ENCODE data around the gene LRMDA.

The LRMDA gene

DNA sequence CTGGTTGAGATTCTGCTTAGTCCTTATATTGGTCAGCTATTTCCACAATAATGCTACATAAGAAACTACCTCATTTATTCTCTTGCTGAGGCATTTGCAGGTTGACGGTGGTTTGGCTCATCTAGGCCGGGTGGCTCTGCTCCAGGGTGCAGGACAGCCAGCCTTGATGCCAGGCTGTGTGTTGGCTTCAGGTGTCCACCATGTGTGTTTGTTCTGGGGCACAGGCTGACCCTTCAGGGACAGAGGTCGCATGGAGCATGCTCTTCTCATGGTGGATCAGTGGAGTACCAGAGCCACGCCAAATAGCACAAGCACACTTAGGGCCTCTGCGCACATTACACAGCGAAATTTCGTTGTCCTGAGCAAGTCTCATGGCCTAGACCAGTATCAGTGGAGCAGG lies 249.9 kb downstream of the LRMDA start:
- no peak overlapping the region for H3K27ac ChIP-seq
- H3K4me2 ChIP-seq: no peak overlapping the region
- H3K36me3 ChIP-seq: no peaks in the 10 kb centered on the region
- H4K20me1 ChIP-seq: no peaks in the 10 kb centered on the region
- H3K4me3 ChIP-seq: no peak overlapping the region
- H3K9me3 ChIP-seq (replicated peaks in 1 of 11): 0 out of 22 replicates have a peak, but pooled peaks cover 0 to 2% (median 0%) of the 10 kb centered on the region in 11 experiments
- H3K4me1 ChIP-seq: no peaks in the 10 kb centered on the region
- H3K9ac ChIP-seq: no peak overlapping the region
- TF ChIP-seq Cebpa-rat (IDR thresholded peaks at IDR 0.05): no peak
- H3K27me3 ChIP-seq: no peaks in the 10 kb centered on the region

DNA sequence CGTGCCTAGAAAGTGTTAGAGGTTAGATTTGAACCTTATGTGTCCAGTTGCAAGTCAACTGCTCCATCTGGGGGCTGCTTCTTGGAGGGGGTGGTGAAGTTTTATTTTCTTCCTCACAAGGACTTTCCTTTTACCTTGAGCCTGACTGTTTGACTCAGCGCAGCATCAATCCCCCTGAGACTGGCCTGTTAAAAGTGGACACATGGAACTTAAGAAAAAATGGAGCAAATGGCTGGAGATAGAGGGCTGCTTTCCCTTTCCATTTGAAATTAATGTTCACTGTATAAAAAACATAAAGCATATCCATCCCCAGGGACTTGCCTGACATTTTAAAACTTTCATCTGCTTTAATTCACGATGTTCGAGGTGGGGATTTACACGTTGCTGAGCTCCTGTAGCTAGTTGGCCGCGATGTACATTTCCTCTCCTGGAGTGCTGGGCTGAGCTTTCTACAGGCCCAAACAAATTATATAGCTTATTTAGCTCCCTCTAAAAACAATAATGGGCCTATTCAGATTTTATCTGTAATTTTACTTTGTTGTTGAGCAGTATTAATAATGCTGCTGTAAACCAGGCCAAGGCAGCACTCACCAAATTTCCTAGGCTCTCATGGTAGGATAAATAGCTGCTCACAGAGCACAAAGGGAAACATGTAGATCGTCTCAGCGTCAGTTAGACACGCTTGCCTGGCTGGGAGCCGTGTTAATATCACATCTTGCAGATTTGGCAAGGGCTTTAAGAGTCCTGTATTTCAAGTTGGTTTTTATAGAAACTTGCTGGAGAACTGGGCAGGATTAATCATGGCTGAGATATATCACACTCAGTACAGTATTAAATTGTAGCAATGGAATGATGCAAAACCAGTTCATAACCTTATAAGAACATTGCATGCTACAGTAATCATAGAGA lies 251.5 kb downstream of the LRMDA start:
- no peak for TF ChIP-seq Cebpa-rat (IDR thresholded peaks at IDR 0.05)
- no peaks in the 10 kb centered on the region for H3K4me1 ChIP-seq
- H3K9me3 ChIP-seq (replicated peaks in 1 of 11): peaks cover 9 to 17% (median 12%) of the 10 kb centered on the region in 11 experiments; a peak in 20 of 22 replicates
- H3K4me2 ChIP-seq: no peak overlapping the region
- no peaks in the 10 kb centered on the region for H4K20me1 ChIP-seq
- no peaks in the 10 kb centered on the region for H3K27me3 ChIP-seq
- H3K4me3 ChIP-seq: no peak overlapping the region
- H3K36me3 ChIP-seq: no peaks in the 10 kb centered on the region
- H3K9ac ChIP-seq: no peak overlapping the region
- no peak overlapping the region for H3K27ac ChIP-seq

DNA sequence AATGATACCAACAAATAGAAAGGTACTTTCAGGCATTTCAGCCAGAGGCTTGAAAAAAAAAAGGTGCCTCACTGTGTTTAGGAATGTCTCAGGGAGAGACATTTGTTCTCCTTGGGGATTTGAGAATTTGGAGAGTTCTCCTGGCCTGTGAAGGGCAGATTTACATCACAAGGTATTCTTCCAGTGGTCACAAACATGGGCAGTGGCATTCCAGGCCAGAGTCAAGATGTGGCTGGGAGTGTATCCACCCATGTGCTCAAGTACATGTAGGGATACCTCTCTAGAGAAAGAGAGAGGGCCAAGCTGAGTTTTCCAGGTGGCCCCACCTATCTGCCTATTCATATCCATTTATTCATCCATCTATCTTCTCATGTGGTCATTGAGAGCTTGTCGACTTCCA lies 253.8 kb downstream of the LRMDA start:
- H3K4me2 ChIP-seq: no peak overlapping the region
- H3K27me3 ChIP-seq: no peaks in the 10 kb centered on the region
- H3K27ac ChIP-seq: no peak overlapping the region
- H3K9me3 ChIP-seq (replicated peaks in 1 of 11): peaks cover 14 to 27% (median 17%) of the 10 kb centered on the region in 11 experiments; a peak in 20 of 22 replicates
- no peak for TF ChIP-seq Cebpa-rat (IDR thresholded peaks at IDR 0.05)
- H3K9ac ChIP-seq: no peak overlapping the region
- no peaks in the 10 kb centered on the region for H3K36me3 ChIP-seq
- no peaks in the 10 kb centered on the region for H3K4me1 ChIP-seq
- no peak overlapping the region for H3K4me3 ChIP-seq
- no peaks in the 10 kb centered on the region for H4K20me1 ChIP-seq

DNA sequence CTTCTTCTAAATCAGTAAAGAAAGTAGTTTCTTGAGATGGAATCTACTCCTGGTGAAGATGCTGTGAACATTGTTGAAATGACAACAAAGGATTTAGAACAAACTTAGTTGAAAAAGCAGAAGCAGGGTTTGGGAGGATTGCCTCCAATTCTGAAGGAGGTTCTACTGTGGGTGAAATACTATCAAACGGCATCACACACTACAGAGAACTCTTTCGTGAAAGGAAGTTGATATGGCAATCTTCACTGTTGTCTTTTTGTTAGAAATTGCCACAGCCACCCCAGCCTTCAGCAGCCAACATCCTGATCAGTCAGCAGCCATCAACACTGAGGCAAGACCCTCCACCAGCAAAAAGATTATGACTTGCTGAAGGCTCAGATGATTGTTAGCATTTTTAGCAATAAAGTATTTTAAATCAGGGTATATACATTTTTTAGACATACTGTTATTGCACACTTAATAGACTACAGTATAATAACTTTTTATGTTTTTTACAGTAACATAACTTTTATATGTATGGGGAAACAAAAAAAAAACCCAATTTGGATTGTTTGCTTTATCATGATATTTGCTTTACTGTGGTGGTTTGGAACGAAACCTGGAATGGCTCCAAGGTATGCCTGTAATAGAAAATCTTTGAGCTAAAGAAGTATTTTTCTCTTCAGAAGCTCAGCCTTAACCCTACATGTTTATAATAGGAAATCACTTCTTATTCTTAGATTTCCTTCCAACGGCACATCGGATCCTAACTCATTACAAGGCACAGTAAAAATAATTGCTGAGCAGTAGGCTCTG lies 257.3 kb downstream of the LRMDA start:
- H3K9me3 ChIP-seq (replicated peaks in 1 of 11): peaks cover 14 to 27% (median 17%) of the 10 kb centered on the region in 11 experiments; a peak in 20 of 22 replicates
- no peak overlapping the region for H3K27ac ChIP-seq
- H3K27me3 ChIP-seq: no peaks in the 10 kb centered on the region
- no peak overlapping the region for H3K4me3 ChIP-seq
- H3K36me3 ChIP-seq: no peaks in the 10 kb centered on the region
- H3K4me2 ChIP-seq: no peak overlapping the region
- TF ChIP-seq Cebpa-rat (IDR thresholded peaks at IDR 0.05): no peak
- H3K9ac ChIP-seq: no peak overlapping the region
- no peaks in the 10 kb centered on the region for H4K20me1 ChIP-seq
- H3K4me1 ChIP-seq: no peaks in the 10 kb centered on the region

DNA sequence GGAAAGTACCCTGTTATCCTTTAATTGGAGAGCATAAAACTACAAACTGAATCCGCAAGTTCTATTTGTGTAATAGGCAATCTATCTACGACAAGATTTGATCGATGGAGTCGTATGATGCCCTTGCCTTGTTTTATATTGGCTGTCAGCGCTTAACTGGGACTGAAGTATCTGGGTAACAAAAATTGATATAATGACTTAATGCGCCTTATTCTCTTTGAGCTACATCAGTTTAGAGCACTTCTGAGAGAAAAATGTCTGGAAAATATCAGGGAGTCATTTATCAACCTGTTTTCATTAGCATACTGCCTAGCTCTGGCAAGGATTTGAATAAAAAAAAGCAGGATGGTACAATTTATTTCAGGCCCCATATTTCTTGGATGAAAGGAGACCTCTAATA lies 262.1 kb downstream of the LRMDA start:
- Histone ChIP-seq H3K4me2 (no peak overlapping the region), H3K9ac (no peak overlapping the region), H3K9me3 (replicated peaks in 1 of 11) (peaks cover 0 to 11% (median 2%) of the 10 kb centered on the region in 11 experiments; a peak in 6 of 22 replicates), H3K27me3 (no peaks in the 10 kb centered on the region), H3K27ac (no peak overlapping the region), H3K36me3 (no peaks in the 10 kb centered on the region), H4K20me1 (no peaks in the 10 kb centered on the region), H3K4me1 (peaks cover 0 to 11% (median 0%) of the 10 kb centered on the region in 10 experiments; a peak in 3 of 20 replicates), H3K4me3 (no peak overlapping the region)
- no peak for TF ChIP-seq Cebpa-rat (IDR thresholded peaks at IDR 0.05)

DNA sequence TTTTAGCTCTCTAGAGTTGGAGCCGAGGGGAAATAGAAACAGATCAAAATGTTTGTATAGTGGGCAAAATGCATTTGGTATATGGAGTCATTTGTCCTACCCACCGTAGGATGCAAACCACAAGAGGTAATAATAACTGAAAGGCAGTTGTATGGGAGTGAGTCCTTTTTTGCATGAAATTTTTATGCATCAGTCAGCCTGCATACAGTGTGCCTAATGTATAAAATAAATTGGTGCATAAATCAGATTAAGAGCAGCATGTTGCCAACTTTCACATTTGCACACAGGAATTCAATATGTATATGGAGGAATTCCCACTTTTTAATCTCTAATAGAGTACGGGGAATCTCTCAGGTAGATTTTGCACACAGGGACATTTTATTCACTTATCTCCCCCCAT lies 262.8 kb downstream of the LRMDA start:
- Histone ChIP-seq H3K27ac (no peak overlapping the region), H4K20me1 (no peaks in the 10 kb centered on the region), H3K4me2 (no peak overlapping the region), H3K9me3 (replicated peaks in 1 of 11) (peaks cover 0 to 15% (median 0%) of the 10 kb centered on the region in 11 experiments; a peak in 5 of 22 replicates), H3K36me3 (no peaks in the 10 kb centered on the region), H3K4me3 (no peak overlapping the region), H3K4me1 (peaks cover 0 to 11% (median 0%) of the 10 kb centered on the region in 10 experiments; a peak in 3 of 20 replicates), H3K9ac (no peak overlapping the region), H3K27me3 (no peaks in the 10 kb centered on the region)
- no peak for TF ChIP-seq Cebpa-rat (IDR thresholded peaks at IDR 0.05)

DNA sequence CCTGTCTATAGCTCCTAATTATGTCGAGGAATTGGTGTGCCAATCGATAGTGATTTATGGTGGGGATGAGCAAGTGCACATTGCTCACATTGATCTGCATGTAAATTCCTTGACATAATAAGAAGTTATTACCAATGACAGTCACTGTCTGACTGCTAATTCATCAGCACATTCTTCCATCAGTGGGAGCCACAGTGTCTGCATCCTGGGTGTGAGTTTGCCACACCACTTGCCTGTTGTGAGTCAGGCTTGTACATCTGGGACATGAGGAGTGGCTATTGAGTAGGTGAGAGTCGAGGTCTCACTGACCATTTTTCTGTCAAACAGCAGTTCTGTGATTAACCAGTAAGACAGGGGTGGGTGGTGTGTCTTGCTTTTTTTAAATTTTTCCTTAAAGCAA lies 263.4 kb downstream of the LRMDA start:
- Histone ChIP-seq H3K4me1 (peaks cover 0 to 11% (median 0%) of the 10 kb centered on the region in 10 experiments; a peak in 3 of 20 replicates), H4K20me1 (no peaks in the 10 kb centered on the region), H3K27me3 (no peaks in the 10 kb centered on the region), H3K4me2 (no peak overlapping the region), H3K4me3 (no peak overlapping the region), H3K9ac (no peak overlapping the region), H3K36me3 (no peaks in the 10 kb centered on the region), H3K27ac (no peak overlapping the region), H3K9me3 (replicated peaks in 1 of 11) (peaks cover 0 to 20% (median 0%) of the 10 kb centered on the region in 11 experiments; a peak in 7 of 22 replicates)
- no peak for TF ChIP-seq Cebpa-rat (IDR thresholded peaks at IDR 0.05)

DNA sequence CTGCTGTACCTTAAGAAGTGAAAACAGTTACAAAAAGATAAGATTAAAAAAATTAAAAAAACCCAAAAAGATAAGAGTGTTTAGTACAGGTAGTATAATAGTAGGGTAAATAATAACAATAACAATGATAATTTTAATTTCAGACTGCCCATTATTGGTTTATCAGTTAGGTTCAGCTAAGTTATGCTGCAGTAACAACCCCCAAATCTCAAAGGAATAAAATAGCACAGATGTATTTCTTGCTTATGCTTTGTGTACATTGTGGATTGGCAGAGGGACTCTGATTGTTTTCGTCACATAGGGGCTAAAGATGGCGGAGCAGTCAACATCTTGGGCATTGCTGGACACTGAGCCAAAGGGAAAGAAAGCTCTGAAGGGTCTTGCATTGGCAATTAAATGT lies 264.6 kb downstream of the LRMDA start:
- no peak for TF ChIP-seq Cebpa-rat (IDR thresholded peaks at IDR 0.05)
- Histone ChIP-seq H3K9me3 (replicated peaks in 1 of 11) (peaks cover 0 to 23% (median 0%) of the 10 kb centered on the region in 11 experiments; a peak in 7 of 22 replicates), H3K4me1 (peaks cover 0 to 11% (median 0%) of the 10 kb centered on the region in 10 experiments; a peak in 3 of 20 replicates), H3K4me2 (peak overlapping the region in 1 of 11 experiments; percentile 21; a peak in 2 of 22 replicates), H3K36me3 (no peaks in the 10 kb centered on the region), H3K27me3 (no peaks in the 10 kb centered on the region), H4K20me1 (no peaks in the 10 kb centered on the region), H3K9ac (no peak overlapping the region), H3K27ac (no peak overlapping the region), H3K4me3 (no peak overlapping the region)

DNA sequence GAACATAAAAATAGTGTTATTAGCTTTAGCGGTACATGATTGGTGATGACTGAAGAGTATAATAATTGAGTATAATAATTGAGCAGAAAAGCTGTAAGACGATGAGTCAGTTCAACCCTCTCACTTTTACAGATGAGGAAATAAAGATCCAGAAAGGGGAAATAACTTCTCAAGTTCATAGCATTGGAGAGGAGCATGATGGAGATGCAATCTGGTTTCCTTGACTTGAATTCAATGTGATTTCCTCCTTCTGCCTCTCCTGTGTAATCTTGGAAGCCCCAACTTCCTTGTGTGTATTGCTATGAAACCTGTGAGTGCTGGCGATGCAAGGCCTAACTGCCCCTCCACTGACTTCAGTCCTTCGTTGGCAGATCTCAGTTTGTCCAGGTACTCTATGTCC lies 265.1 kb downstream of the LRMDA start:
- Histone ChIP-seq H3K9ac (no peak overlapping the region), H3K27me3 (no peaks in the 10 kb centered on the region), H3K27ac (0 out of 22 replicates have a peak overlapping the region, but pooled peaks of 1 of the 11 experiments have one; percentile 19), H3K4me3 (no peak overlapping the region), H3K36me3 (no peaks in the 10 kb centered on the region), H3K4me1 (peaks cover 0 to 11% (median 0%) of the 10 kb centered on the region in 10 experiments; a peak in 3 of 20 replicates), H4K20me1 (no peaks in the 10 kb centered on the region), H3K9me3 (replicated peaks in 1 of 11) (peaks cover 0 to 23% (median 0%) of the 10 kb centered on the region in 11 experiments; a peak in 7 of 22 replicates), H3K4me2 (peak overlapping the region in 2 of 11 experiments; percentile 11 to 21; a peak in 2 of 22 replicates)
- TF ChIP-seq Cebpa-rat (IDR thresholded peaks at IDR 0.05): no peak

Data from BLaER1 treated with 17β-estradiol and CSF1 and Interleukin-3, amounts not matched to agents 10 nM and 100 nM (cell line).